ENCODE measurements around the gene PFDN4.

GRCh38 chr20:54200487-54201267 is 7.2 kb upstream of the PFDN4 start:
- TF ChIP-seq CTCF (IDR thresholded peaks at IDR 0.05) (no peak), POLR2A (IDR thresholded peaks at IDR 0.05) (no peak), EP300 (IDR thresholded peaks at IDR 0.05) (no peak), POLR2AphosphoS5 (IDR thresholded peaks at IDR 0.05) (no peak)

All from upper lobe of left lung (tissue), 4 donors.